Activated gamma-delta T cell (primary cell): ENCODE measurements around the gene RYR3.

ENCODE experiments used
- DNase-seq: peaks from one replicate; lab custom pipeline; 2025; lab: John Stamatoyannopoulos, UW

The RYR3 gene

DNA sequence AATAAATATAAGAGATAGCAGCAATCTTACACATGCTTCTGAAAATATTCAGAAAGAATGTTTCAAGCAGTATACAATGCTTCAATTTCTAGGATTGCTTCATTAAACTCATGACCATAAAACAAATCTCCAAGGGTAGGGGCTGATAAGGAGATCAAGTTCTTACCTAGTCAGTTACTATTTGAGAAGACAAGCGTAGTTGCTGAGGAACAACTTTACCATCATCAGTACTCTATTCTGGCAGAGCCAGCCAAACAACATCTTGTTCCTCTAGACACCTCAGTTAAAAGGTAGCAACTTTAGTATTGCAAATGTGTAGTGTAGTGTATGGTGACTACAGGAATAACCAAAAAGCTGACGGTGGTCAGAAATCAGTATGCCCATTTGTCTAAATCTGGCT, 572.2 kb downstream of the RYR3 start:
- DNase-seq, result no peak

- no peak for DNase-seq
These were observed 577.4 kb downstream of the RYR3 start for GRCh38 chr15:33888176-33888575.

DNA sequence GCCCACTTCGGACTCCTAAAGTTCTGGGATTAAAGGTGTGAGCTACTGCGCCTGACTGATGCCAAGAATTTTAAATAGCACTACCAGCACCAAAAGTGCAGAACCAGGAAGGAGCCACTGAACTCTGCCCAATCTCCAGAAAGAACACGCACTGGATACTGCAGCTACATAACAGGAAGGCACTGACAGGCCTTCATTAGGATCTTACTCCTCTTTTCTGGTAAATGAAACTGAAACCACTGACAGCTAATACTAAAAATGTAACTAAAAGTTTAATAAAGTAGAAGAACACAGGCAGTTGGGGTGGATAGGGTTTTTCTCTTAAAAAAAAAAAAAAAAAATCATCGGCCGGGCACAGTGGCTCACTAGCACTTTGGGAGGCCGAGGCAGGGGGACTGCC, 583.4 kb downstream of the RYR3 start:
- no peak for DNase-seq

GRCh38 chr15:33902043-33902442, 591.3 kb downstream of the RYR3 start:
- no peak for DNase-seq

- DNase-seq, result no peak
These were observed 592.9 kb downstream of the RYR3 start for GRCh38 chr15:33903661-33904060.

DNA sequence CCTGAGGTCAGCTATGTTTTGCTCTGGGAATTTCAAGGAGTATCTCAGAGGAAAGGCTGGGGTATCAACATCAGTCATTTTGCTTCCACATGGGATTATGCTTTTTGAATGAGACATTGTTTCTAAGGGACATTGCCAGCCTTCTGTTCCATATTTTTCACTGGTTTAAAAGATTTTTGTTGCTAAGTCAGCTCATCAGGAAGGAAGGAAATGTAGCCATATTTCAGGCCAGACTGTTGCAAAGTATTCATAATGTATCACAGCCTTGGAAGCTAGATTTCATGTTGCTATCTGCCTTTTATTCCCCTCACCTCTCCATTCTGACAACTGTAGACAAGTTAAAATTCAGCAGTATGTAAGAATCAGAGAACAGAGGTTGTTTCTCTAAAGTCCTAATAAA, 596.6 kb downstream of the RYR3 start:
- DNase-seq, result no peak

DNA sequence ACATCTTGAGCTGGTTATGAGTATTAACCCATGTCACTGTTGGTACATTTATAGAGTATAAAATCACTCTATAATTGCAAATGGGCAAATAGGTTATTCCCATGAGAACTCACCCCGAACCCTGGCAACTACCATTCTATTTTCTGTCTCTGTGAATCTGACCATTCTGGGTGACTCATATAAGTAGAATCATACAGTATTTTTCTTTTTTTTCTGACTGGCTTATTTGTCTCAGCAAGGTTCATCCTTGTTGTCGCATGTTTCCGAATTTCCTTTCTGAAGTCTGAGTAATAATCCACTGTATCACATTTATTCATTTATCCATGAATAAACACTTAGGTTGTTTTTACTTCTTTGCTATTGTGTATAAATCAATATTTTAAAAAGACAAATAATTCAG, 597.6 kb downstream of the RYR3 start:
- no peak for DNase-seq

DNA sequence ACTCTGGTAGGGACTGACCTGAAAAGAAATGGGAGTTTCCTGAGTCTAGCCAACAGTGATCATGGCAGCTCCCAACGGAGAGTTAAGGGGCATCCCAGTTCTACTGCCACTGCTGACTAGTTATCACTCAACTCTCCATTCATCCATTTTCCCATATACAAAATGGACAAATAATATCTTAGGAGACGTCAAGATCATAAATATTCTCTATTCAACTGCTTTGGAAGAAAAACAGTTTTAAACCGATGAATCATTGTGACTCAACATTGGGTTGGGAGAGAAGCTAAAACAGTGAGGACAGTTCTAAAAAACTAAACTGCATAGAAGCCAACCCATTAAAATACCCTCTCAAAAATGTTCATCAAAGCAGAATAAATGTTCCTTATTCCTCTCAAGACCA, 600.0 kb downstream of the RYR3 start:
- DNase-seq, result no peak

DNA sequence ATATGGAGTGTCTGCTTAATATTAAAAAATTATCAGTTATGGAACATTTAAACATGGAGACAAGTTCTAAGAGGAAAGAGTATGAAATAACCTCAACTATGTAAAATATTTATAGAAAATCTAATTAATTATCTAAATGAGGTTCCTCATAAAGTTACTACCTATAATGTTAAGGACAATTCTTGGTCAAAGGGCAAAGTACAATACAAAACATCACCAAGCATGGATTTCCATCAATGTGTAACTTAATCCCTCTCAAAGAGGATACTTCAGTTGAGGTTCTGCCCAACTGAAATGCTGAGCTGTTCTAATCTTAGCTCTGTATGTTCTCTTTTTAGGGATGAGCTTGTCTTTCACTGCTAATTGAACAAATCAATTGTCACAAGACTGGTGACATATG, 601.6 kb downstream of the RYR3 start:
- DNase-seq, result no peak

DNA sequence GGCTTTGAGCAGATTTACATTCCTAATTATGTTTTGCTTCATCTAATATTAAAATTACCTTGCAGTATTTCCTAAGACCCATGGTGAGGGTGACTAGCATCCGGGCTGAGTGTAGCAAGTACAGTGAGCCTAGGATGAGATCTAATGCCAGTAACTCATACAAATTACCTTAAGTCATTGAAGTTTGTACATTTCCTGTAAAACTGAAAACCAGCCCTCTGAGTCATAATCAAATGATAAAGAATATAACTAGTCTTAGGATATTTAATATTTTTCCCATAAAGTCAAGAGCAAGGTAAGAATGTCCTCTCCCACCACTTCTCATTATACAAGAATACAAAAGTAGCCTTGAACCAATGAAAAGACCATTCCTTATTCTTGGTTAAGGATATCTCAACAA, 602.7 kb downstream of the RYR3 start:
- no peak for DNase-seq
